ENCODE results near the gene REXO5. TPM values are rescaled to one million over a fixed set of nuclear protein-coding genes. Genes with fewer than 3 reads are reported as not detected.

Gene REXO5
- total and polyA plus RNA-seq, 2 donors (not counting 3 experiments of a cell fraction or from before 2014, with no cell fraction given), result 2.3 to 11.5 TPM

GRCh38 chr16:20784204-20784603 is 22.1 kb upstream of the REXO5 start:
- Histone ChIP-seq H3K9me1 (replicated peaks; ENCODE audit: control insufficient read depth, extremely low read depth, insufficient read depth, low read length) (no peaks in the 10 kb centered on the region), H3K4me1 (ENCODE audit: control insufficient read depth, extremely low read depth, insufficient read depth, low read length) (no peaks in the 10 kb centered on the region), H2AFZ (ENCODE audit: low read depth, low read length) (no peak overlapping the region), H3K79me2 (ENCODE audit: control insufficient read depth, insufficient read depth, low read length) (no peaks in the 10 kb centered on the region), H3K4me3 (replicated peaks in 1 of 3; ENCODE audit: insufficient read depth in 1 of 3, low read depth in 1 of 3, low read length in 3 of 3) (no peak overlapping the region), H3K4me2 (ENCODE audit: insufficient read depth, low read length) (no peak overlapping the region), H4K20me1 (replicated peaks; ENCODE audit: control insufficient read depth, extremely low read depth, insufficient read depth, low read length) (no peaks in the 10 kb centered on the region), H3K27me3 (ENCODE audit: control insufficient read depth in 2 of 2, insufficient read depth in 2 of 2, low read length in 2 of 2) (no peaks in the 10 kb centered on the region), H3K36me3 (ENCODE audit: control insufficient read depth in 2 of 2, extremely low read depth in 1 of 2, insufficient read depth in 2 of 2, low read length in 2 of 2) (no peaks in the 10 kb centered on the region), H3K9me3 (replicated peaks; ENCODE audit: control insufficient read depth, insufficient read depth, low read length) (no peaks in the 10 kb centered on the region), H3K9ac (replicated peaks; ENCODE audit: extremely low read depth, insufficient read depth, low read length) (no peak overlapping the region), H3K27ac (ENCODE audit: insufficient read depth, low read depth, low read length) (no peak overlapping the region)
- BruUV-seq (replicated peaks), result no TSS peak
- no peak for DNase-seq (ENCODE audit: low read depth, low spot score)
- dilution Hi-C loops (cut with MboI; ENCODE audit: extremely low pct_ligation_motif_present, low sequenced_read_pairs), result no loop called here
- no peak for FAIRE-seq
- TF ChIP-seq GATA2 (IDR thresholded peaks at IDR 0.05; ENCODE audit: insufficient read depth, insufficient read length, low read depth, low read length) (no peak), POLR2AphosphoS5 (IDR thresholded peaks at IDR 0.05; ENCODE audit: insufficient read depth, low read depth, low read length) (no peak), EZH2 (IDR thresholded peaks at IDR 0.05; ENCODE audit: borderline replicate concordance, low read depth, low read length, severe bottlenecking) (no peak), JUN (IDR thresholded peaks at IDR 0.05; ENCODE audit: borderline replicate concordance, insufficient read depth, insufficient read length, low read depth) (no peak), MYC (IDR thresholded peaks at IDR 0.05; ENCODE audit: low read depth, low read length) (no peak), FOS (IDR thresholded peaks at IDR 0.05; ENCODE audit: borderline replicate concordance, insufficient read depth, low read length) (no peak), POLR2A (IDR thresholded peaks at IDR 0.05; ENCODE audit: low read depth, low read length) (no peak)
- TF ChIP-seq, protein P1, sequence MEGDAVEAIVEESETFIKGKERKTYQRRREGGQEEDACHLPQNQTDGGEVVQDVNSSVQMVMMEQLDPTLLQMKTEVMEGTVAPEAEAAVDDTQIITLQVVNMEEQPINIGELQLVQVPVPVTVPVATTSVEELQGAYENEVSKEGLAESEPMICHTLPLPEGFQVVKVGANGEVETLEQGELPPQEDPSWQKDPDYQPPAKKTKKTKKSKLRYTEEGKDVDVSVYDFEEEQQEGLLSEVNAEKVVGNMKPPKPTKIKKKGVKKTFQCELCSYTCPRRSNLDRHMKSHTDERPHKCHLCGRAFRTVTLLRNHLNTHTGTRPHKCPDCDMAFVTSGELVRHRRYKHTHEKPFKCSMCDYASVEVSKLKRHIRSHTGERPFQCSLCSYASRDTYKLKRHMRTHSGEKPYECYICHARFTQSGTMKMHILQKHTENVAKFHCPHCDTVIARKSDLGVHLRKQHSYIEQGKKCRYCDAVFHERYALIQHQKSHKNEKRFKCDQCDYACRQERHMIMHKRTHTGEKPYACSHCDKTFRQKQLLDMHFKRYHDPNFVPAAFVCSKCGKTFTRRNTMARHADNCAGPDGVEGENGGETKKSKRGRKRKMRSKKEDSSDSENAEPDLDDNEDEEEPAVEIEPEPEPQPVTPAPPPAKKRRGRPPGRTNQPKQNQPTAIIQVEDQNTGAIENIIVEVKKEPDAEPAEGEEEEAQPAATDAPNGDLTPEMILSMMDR (IDR thresholded peaks at IDR 0.05; ENCODE audit: extremely low read depth in 1 of 2, insufficient read depth in 1 of 2, low read depth in 1 of 2, low read length in 2 of 2), result no peak
- TF ChIP-seq, protein P2, sequence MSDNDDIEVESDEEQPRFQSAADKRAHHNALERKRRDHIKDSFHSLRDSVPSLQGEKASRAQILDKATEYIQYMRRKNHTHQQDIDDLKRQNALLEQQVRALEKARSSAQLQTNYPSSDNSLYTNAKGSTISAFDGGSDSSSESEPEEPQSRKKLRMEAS (IDR thresholded peaks at IDR 0.05; ENCODE audit: insufficient read depth, insufficient read length), result no peak
- intact Hi-C loops (cut with micrococcal nuclease), result no loop called here
- CTCF ChIA-PET, result no interaction called here
- POLR2A ChIA-PET, result no interaction called here

All from endothelial cell of umbilical vein (primary cell).